Endodermal cell (in vitro differentiated cells): ENCODE measurements around the gene CHPF. TPM values are rescaled to one million over a fixed set of nuclear protein-coding genes. Genes with fewer than 3 reads are reported as not detected.
A peak's percentile ranks its signal among the peaks of the same experiment; 100 is the strongest.

ENCODE experiments used
- DNase-seq: peaks from one replicate; pipeline ENCODE4 v3.0.0-alpha.2; 2017
- H3K27ac ChIP-seq: 2 replicates; pipeline ENCODE4 v1.5.1; 2013; ENCODE audit warnings: mild to moderate bottlenecking, low read depth, low read length, moderate library complexity
- H3K27me3 ChIP-seq: 2 replicates; pipeline ENCODE4 v1.6.1; 2013; ENCODE audit warnings: mild to moderate bottlenecking, low read length, moderate library complexity; ENCODE audit not compliant: insufficient read depth, control insufficient read depth, poor library complexity, severe bottlenecking
- H3K36me3 ChIP-seq: 2 replicates; pipeline ENCODE4 v1.7.0; 2013; ENCODE audit warnings: mild to moderate bottlenecking, low read length, moderate library complexity; ENCODE audit not compliant: control insufficient read depth, insufficient read depth
- H3K4me1 ChIP-seq: one replicate; pipeline ENCODE4 v1.7.0; 2013; ENCODE audit warnings: low read length; ENCODE audit not compliant: control insufficient read depth, insufficient read depth
- H3K4me3 ChIP-seq: 2 replicates; pipeline ENCODE4 v1.5.1; 2013; ENCODE audit warnings: mild to moderate bottlenecking, low read length, moderate library complexity
- H3K9ac ChIP-seq: 2 replicates; pipeline ENCODE4 v1.6.1; 2013; ENCODE audit warnings: mild to moderate bottlenecking, low read length, moderate library complexity; ENCODE audit not compliant: poor library complexity, severe bottlenecking; ENCODE audit errors: extremely low read depth
- H3K9me3 ChIP-seq: 2 replicates; pipeline ENCODE4 v1.6.1; 2013; ENCODE audit warnings: mild to moderate bottlenecking, low read length, moderate library complexity; ENCODE audit not compliant: control insufficient read depth
- H3K27ac Mint-ChIP-seq: 2 replicates; pipeline ENCODE4 v1.8.0; 2020; ENCODE audit warnings: mixed read lengths
- H3K27me3 Mint-ChIP-seq: 2 replicates; pipeline ENCODE4 v1.8.0; 2021; ENCODE audit warnings: mild to moderate bottlenecking, mixed read lengths; ENCODE audit not compliant: insufficient read depth
- H3K36me3 Mint-ChIP-seq: 2 replicates; pipeline ENCODE4 v1.8.0; 2020; ENCODE audit warnings: low read depth, mixed read lengths
- H3K4me1 Mint-ChIP-seq: 2 replicates; pipeline ENCODE4 v1.8.0; 2020; ENCODE audit warnings: mixed read lengths
- H3K4me3 Mint-ChIP-seq: 2 replicates; pipeline ENCODE4 v1.8.0; 2020; ENCODE audit warnings: mild to moderate bottlenecking, moderate library complexity, mixed read lengths
- H3K9me3 Mint-ChIP-seq: 2 replicates; pipeline ENCODE4 v1.8.0; 2020; ENCODE audit warnings: mild to moderate bottlenecking, mixed read lengths
- CTCF ChIP-seq: fragments of 200-600 bp; sonication (generic); conservative IDR thresholded peaks from 2 replicates; pipeline ENCODE4 v1.5.0; 2021; ENCODE audit warnings: antibody characterized with exemption, mild to moderate bottlenecking
- WGBS, 2 experiments: methylation state at CpG; one replicate each; pipeline versions ENCODE4 v1.1.5 to v1.1.7; 2013; ENCODE audit warnings: missing lambda C conversion rate in 2 of 2, mixed read lengths in 1 of 2; ENCODE audit not compliant: insufficient coverage in 1 of 2, insufficient read length in 1 of 2; 5-methylcytosine and 5-hydroxymethylcytosine counted together
- total RNA-seq, 2 donors: library from RNA; stranded (reverse); fragmentation: NEBNext Ultra II Directional in 1 of 2; extraction: Animal tissue kit (Norgen Biotek cat#: 25700) in 1 of 2; gene quantifications; 2 replicates in 1 of 2; 3 replicates in 1 of 2; pipeline ENCODE4 v1.2.1, GENCODE V29; 2021

Gene CHPF
- total RNA-seq, 2 donors from 2014 or later, result 51.2 to 54.0 TPM

DNA sequence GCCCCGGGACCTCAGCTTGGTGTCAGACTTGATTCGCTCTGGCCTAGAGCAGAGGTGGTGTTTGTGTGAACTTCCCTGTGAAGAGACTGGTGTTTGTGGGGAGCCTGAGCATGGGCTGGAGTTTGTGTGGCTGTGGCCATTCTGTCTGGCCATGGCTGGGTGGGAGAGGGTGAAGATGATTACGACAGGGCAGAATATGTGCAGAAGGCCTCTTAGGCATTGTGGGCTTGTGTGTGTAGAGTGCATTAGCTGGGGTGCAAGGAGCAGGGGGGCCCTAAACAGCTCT, 17.2 kb upstream of the CHPF start:
- WGBS, 2 experiments, result 81% methylated on average over 3 of the region's 3 CpGs; no CpG with 5 or more reads in 1 of the 2 experiments
- no peak for TF ChIP-seq CTCF
- H3K4me1 Mint-ChIP-seq, result peaks cover 32% of the 10 kb centered on the region

DNA sequence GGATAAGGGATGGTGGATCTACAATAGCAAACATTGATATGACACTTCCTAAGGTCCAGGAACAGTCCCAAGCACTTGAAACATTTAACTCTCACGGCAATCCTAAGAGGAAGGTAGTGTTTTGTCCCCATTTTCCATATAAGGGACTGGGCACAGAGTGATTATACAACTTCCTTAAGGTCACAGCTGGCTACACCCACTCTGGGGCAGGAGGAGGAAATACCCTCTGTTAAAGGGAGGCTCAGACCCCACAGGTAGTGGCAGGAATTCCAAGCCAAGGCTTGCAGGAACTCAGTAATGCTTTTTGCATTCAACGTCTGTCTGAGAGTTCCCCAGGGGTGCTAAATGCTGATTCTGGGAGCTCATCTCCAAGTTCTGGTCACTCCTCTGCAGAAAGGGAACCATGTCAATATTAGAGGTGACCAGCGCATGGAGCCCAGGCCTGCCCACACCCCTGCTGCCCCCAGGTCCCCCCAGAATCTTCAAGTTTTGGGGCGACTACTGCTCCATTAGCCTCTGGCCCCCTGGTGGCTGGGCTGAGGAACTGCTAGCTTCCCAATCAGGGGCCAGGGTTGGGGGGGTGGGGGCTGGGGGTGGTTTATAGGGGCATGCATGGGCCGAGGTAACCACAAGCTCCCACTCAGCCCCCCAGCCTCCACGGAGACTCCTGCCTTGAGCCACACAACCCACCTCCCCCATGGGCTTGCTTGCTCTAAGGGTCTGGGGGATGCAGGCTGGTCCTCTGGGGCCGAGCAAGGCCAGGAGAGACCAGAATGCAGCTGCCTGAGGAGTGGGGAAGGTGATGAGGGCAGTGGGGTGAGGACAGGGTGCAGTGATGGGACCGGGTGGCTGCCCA, 16.7 kb upstream of the CHPF start:
- H3K36me3 ChIP-seq, result no peaks in the 10 kb centered on the region
- H3K27ac ChIP-seq, result no peak overlapping the region
- H3K9ac ChIP-seq, result no peak overlapping the region
- H3K4me3 Mint-ChIP-seq, result no peak overlapping the region
- DNase-seq, result no peak
- H3K9me3 ChIP-seq, result no peaks in the 10 kb centered on the region
- peaks cover 3% of the 10 kb centered on the region for H3K27me3 Mint-ChIP-seq
- H3K27me3 ChIP-seq, result no peaks in the 10 kb centered on the region
- 49 to 53% methylated on average over 2 to 7 of the region's 8 CpGs for WGBS, 2 experiments
- H3K36me3 Mint-ChIP-seq, result peaks cover 53% of the 10 kb centered on the region
- H3K4me1 ChIP-seq, result peaks cover 8% of the 10 kb centered on the region
- H3K27ac Mint-ChIP-seq, result peak overlapping the region; percentile 79
- no peaks in the 10 kb centered on the region for H3K9me3 Mint-ChIP-seq
- TF ChIP-seq CTCF, result peak; percentile 95
- H3K4me1 Mint-ChIP-seq, result peaks cover 29% of the 10 kb centered on the region
- no peak overlapping the region for H3K4me3 ChIP-seq

More for the DNA sequence above, 17.2 kb upstream of the CHPF start:
- no peak overlapping the region for H3K9ac ChIP-seq
- H3K27me3 ChIP-seq, result no peaks in the 10 kb centered on the region
- no peaks in the 10 kb centered on the region for H3K36me3 ChIP-seq
- Mint-ChIP-seq H3K36me3 (peaks cover 55% of the 10 kb centered on the region), H3K9me3 (no peaks in the 10 kb centered on the region), H3K27ac (peak overlapping the region; percentile 79), H3K4me3 (no peak overlapping the region), H3K27me3 (peaks cover 3% of the 10 kb centered on the region)
- H3K27ac ChIP-seq, result no peak overlapping the region
- DNase-seq, result no peak
- no peaks in the 10 kb centered on the region for H3K9me3 ChIP-seq
- no peak overlapping the region for H3K4me3 ChIP-seq
- H3K4me1 ChIP-seq, result peaks cover 8% of the 10 kb centered on the region

DNA sequence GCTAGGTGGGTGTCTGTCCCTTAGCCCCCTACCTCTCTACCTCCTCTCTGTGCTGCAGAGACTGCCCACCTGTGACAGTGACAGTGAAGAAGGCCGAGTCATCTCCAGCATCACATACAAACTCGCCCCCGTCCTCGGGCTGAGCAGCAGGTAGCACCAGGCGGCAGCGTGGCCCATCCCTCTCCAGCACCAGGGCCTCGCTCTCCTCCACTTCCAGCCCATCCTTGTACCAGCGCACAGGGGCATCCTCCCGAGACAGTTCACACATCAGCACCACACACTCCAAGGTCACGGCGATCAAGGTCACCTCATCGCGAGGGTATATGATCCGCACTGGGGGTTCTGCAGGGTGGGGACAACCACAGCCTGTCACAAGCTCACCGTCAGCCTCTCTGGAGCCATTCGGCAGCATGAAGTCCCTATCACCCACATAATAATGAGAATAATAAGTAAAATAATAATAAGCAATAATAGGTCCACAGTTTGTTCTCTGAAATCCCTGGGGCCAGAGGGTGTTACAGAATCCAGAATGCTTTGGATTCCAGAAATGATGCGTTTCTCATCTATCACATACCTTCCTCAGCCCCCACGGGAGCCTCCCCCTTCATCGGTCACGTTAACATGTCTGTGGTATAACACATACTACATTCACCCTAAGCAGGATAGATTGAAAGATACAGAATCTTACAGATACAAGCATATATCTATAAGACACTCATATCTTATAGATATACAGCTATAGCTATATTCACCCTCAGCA, 15.7 kb upstream of the CHPF start:
- Histone ChIP-seq H3K4me3 (no peak overlapping the region), H3K9ac (no peak overlapping the region), H3K9me3 (no peaks in the 10 kb centered on the region), H3K4me1 (peaks cover 8% of the 10 kb centered on the region), H3K36me3 (no peaks in the 10 kb centered on the region), H3K27me3 (no peaks in the 10 kb centered on the region), H3K27ac (no peak overlapping the region)
- DNase-seq, result no peak
- H3K9me3 Mint-ChIP-seq, result no peaks in the 10 kb centered on the region
- H3K27ac Mint-ChIP-seq, result no peak overlapping the region
- H3K4me3 Mint-ChIP-seq, result no peak overlapping the region
- peaks cover 29% of the 10 kb centered on the region for H3K4me1 Mint-ChIP-seq
- TF ChIP-seq CTCF, result no peak
- peaks cover 51% of the 10 kb centered on the region for H3K36me3 Mint-ChIP-seq
- H3K27me3 Mint-ChIP-seq, result peaks cover 5% of the 10 kb centered on the region
- 93% methylated on average over 3 to 18 of the region's 20 CpGs for WGBS, 2 experiments
